ENCODE data around the gene ROS1.

The ROS1 gene

DNA sequence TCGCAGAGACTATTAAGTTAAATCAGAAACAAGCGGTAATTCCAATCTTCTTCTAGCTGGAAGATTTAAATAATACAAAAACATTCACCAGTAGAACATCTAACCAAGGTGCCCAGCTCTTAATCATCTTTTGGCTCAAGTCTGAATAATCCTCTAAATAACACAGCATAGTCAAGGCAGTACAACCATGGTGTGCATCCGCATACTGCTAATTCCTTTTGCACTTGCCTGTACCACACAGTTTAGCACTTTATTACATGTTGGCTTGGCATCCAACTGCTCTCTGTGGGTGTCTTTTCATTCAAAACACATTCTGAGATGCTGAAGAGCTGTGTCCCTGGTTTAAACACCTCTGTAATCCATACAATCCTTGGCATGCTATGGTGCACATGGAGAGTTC lies 118.1 kb downstream of the ROS1 start:
- no peak for DNase-seq

DNA sequence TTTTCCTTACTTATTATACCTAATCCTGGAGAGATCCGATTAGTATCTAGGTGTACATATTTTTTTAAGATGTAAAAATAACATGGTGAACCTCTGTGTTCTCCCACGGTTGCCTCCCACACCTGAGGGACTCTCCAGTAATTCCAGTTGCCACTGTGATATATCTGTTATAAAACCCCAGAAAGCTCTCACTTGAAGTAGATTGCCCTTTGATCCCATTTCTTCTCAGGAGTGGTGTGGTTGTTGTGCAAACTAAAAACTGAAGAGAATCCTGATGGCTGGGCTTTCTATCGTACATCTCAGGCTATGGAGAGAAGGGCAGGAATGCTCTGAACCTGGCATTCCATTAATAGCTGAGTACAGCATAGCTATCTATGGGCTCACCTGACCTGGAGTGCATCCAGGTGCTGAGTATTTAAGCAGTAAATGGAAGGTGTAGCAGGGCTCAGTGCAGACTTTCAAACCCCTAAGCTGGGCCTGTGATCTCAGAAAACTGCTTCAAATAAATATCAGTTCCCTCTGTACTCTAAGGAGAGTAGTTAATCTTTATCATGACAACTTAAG lies 119.4 kb downstream of the ROS1 start:
- no peak for DNase-seq

DNA sequence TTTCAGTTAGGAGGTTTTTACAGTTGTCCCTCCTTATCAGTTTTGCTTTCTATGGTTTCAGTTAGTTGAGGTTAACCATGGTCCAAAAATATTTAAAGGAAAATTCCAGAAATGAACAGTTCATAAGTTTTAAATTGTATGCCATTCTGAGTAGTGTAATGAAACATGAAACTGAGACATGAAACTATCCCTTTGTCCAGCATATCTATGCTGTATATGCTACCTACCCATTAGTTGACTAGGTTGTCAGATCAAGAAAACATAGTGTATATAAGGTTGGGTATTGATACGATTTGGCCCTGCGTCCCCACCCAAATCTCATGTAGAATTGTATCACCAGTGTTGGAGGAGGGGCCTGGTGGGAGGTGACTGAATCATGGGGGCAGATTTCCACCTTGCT lies 121.3 kb downstream of the ROS1 start:
- no peak for DNase-seq

DNA sequence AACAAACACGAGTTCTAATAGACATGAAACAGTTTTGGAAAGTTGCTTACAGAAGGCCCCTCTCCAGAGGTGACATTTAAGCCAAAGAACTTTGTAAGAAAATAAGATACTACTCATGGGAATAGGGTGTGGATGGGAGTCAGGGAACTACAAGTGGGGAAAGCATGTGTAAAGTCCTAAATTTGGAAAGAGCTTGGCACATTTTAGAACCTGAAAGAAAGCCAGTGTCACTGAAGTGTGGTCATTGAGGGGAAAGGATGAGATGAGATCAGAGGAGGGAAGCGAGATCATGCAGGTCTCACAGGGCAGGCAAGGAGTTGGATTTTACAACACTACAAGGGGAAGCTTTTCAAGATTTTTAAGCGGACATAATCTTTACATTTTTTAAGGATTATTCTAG lies 122.4 kb downstream of the ROS1 start:
- DNase-seq, result no peak

DNA sequence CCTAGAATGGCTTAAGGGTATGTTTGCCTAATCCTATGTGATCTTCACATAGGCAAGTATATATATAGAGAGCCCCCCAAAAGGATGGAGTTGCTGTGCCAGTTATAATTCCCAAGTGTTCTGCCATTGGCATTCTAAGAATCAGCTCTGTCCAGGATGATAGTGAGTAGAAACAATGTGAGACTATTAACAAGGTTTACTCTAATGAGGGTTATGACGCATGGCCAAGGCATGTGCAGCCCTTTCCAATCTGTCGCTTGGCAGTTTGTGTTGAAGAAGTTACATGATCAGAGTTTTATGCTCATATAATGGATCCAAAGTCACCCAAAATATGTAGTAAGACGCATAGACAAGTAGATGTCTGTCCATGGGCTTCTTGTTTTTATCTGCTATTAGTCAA lies 126.8 kb downstream of the ROS1 start:
- no peak for DNase-seq

DNA sequence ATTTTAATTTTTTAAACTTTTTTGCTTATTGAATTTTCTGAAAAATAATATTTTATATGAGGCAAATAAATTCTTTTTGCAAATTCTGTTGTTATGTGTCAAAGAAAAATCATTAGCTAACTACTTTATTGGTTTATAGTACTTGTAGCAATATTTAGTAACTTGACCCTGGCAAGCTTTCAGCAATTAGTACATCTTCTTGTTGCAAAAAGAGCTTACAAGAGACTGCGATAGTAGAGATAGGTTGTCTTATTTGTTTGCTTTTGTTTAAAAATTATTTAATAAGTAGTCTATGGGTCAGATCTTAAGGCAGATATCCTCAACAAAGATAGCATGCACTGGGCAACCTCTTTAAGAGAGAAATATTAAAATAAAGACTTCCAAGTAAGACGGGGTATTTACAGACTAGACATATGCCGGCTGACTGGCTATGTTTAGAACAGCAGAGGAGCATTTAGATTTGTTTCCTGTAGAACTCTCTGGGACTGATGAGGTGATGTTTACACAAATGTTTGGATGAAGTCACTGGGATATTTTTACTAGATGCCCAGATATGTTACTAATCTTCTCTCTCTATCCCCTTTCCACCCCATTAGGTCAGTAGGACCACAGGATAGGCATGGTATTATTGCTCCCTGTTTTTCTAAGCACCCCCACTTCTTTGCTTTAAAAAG lies 135.4 kb downstream of the ROS1 start:
- DNase-seq, result no peak

DNA sequence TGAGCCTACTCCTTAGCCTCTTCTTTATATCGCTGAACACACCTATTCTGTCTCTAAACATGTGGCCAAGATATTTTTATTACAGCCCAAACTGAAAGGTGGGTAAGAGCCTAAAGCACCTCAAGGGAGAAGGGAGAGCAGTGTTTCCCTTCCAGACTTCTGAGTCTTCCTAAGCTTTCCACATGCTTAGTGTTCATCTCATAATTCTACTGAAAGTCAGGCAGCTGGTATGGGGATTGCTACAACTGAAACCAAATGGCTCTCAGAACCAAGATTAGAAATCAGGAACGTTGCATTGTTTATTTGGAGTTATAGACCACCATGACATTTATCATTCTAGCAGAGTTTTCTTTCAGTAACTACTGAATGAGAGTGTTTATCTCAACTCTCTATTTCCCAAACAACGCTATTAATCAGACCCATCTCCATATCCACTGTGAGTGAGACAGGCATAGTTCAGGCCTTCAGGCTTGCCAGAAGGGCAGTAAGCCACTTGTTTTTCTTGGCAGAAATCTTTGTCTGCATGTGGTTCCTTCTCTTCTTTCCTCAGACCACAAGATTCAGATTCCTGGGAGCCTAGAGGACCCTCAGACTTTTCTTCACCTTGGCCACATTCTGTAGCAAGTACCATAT lies 137.5 kb downstream of the ROS1 start:
- DNase-seq, result no peak

DNA sequence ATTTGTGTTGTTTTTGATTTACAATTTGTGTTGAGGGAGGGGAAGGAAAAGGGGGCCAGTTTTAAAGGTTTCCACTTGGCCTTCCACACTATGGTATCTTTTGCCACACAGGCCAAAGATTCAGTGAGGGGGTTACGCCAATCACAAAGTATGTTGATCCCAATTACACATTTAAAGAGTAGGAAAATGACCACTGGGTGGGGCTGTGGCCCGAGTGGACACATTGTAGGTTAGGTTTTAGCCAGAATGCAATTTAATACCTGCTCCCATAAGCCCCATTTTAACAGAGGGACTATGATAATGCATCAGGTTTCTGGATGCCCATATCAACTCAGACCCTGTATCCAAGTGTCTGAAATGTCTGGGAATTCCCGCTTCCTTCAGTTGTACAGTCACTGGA lies 144.8 kb downstream of the ROS1 start:
- no peak for DNase-seq

DNA sequence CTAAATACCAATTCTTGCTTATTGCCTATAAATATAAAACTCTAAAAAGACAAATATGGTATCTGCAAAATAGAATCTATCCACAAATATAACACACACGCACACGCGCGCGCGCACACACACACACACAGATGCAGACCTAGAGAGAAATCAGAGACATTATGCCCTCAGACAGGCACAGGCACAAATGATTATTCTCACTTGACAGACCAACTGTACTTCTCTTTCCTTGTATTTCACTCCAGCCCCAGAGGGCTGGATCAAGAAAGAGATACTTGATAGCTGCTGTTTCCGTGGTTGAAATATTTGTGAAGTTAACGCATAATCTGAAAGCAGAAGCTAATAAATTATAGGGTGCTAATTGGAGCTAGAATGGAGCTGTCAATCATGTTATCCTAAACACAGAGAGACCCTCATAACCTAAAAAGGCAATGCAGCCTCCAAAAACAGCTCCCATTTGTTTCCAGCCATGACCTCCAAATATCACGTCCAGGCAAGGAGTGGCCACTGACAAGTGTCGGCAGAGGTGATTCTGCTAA lies 148.9 kb downstream of the ROS1 start:
- no peak for DNase-seq

DNA sequence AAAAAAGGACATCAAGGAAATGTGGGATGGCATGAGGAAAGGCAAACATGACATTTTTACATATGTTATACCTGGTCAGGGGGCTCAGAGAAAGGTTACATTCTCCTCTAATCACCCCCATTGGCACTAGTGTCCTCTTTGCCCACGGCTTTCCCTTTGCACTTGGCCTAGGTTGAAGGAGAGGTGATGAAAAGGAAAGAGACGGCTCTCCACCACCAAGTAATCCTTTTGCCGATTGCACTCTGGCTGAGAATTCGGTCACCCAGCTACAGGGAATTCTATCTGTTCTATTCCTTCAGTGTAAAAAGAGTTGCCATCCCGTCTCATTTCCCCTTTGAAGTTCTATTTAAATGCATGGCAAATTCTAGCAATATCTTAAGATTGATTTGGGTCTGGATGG lies 150.0 kb downstream of the ROS1 start:
- no peak for DNase-seq

DNA sequence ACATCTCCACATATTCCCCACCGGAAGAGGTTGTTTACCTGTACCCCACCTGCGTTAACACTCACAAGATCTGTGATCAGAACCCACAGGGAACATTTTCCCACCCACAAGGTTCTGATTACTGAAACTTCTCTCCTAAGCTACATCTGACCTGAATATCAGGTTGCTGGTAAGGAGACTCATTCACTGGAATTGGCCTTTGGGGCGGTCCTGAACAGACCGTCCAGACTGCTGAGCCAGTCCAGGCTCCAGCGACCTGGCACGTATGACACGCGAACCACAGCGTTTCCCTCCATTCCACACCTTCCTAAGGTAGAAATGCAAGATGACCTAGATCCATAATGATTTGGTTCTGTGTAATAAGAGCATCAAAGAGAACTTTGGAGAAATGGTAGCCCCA lies 150.5 kb downstream of the ROS1 start:
- no peak for DNase-seq

DNA sequence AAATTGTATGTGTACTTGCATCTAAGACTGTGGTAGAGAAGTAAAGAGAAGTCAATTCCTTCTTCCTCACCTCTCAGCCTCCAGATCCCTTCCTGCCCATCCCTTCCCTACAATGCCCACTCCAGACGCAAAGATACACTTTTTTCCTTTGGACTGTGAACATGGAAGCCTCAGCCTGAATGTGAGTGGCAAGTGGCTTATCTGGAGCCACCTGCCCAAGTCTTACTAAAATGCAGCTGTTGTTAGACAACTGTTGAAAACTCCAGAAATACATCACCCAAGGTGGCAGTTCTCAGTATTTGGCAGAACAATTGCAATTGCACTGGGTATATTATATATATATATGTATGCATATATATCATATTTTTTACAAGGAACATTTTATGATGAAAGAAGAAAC lies 152.9 kb downstream of the ROS1 start:
- no peak for DNase-seq

DNA sequence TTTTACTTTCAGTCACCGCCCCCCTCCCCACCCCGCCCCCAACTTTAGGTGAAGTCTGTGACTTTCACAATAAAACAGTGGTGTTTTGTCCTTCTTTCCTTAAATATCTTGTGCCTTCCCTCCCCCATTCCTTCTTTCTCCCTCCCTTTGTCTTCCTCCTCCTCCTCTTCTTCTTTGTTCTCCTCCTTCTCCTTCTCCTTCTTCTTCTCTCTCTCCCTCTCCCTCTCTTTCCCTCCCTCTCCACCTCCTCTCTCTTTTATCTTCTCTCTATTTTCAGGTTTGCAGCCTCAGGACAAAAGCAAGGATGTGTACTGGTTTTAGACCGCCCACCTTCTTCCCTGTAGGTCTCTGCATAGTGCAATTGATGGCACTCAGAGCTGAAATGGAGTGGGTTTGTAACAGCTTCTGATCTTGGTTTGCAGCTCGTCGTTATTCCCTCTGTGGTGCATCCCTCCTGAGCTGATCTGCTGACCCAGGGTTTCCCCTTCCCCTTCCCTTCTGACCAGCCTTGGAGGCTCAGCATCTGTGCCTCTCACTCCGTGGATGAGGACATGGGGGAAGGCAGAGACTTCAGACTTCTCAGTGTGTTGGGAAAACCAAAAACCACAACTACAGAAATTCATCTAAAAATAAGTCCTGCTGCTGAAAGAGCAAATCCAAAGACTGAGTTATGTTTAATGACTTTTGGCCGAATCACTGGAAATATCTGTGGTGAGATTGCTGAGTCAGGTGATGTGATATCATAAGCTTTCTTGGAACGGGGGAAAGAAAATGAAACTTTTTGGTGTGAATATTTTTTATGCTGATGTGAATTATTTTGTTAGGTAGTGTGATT lies 153.5 kb downstream of the ROS1 start:
- DNase-seq, result no peak

DNA sequence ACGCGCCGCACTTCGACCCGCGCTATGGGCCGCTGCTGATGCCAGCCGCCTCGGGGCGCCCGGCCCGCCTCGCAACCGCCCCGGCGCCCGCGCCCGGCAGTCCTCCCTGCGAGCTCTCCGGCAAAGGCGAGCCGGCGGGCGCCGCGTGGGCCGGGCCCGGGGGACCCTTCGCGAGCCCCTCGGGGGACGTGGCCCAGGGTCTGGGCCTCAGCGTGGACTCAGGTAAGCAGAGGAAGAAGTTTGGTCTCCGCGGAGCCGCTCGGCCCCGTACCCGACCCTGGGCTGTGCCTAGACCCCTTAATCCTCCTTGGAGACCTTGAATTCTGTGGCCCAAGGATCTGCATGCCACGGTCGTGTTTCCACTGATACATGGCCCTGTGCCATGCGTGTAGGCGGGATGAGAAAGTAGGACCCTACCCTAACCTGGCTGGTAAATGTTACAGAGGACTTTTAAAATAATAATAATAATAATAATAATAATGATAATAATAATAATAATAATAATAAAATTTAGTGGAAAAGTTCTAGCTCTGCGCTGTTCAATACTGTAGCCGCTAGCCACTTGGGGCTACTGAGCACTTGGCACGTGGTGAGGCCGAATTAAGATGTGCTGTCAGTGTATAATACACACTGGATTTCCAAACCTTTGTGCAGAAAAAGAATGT lies 154.8 kb downstream of the ROS1 start:
- no peak for DNase-seq

DNA sequence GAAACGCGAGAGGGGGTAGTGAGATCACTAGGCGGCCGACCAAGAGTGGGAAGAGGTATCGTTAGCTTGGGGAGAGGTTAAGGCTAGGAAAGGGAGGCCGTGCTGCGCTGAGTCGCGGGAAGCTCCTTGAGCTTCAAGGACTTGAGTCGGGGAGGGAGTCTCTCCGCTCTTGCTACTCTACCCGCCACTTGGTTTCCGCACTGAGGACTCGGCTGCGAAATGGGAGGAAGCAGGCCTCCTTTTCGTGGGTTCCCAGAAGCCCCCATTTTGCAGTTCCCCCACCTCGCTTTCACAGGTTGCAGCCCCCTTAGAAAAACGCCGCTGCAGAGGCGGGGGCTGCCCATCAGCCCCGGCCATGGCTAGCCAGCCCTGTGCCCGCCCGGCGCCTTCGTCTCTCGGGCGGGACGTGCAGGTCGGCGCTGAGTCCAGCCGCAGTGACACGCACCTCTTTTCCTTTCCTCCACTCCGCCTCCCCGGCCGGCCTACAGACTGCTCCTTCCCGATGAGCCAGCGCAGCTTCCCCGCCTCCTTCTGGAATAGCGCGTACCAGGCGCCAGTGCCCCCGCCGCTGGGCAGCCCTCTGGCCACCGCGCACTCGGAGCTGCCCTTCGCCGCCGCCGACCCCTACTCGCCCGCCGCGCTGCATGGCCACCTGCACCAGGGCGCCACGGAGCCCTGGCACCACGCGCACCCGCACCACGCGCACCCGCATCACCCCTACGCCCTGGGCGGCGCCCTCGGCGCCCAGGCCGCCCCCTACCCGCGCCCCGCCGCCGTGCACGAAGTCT lies 155.5 kb downstream of the ROS1 start:
- DNase-seq, result no peak

DNA sequence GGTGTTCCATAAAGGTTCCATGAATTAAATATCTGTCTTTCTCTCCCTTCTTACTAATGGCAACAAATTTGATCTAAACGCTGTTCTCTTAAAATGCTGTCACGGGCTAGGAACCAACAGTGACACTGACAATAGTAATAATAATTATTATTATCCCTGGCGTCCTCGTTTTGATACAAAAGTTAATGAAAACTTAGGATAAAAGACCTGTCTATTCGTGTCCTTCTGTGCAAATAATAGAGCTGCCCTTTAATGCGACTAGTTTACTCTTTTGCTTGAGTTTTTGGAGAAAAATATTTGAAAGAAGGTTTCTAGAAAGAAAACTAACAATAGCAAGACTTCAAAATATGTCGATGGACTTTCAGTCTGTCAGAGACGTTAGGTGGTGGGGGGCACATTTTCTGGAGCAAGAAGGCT lies 156.1 kb downstream of the ROS1 start:
- no peak for DNase-seq

DNA sequence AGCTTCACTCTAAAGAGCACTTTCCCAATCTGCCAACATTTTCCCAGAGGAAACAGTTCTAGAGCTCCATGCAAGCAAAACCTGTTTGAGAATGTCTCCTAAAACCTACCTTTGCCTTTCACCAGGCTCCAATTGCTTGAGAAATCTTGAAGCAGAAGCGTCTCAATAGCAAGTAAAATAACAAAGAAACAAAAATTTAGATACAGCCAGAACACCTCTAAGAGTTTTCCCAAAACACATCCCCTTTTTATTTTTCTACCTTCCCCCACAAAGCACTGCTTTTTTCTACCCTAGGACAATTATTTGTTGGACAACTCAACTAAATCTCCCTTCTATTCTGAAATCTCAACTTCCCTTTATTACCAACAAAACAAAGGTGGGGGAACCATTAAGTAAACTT lies 156.8 kb downstream of the ROS1 start:
- DNase-seq, result no peak

DNA sequence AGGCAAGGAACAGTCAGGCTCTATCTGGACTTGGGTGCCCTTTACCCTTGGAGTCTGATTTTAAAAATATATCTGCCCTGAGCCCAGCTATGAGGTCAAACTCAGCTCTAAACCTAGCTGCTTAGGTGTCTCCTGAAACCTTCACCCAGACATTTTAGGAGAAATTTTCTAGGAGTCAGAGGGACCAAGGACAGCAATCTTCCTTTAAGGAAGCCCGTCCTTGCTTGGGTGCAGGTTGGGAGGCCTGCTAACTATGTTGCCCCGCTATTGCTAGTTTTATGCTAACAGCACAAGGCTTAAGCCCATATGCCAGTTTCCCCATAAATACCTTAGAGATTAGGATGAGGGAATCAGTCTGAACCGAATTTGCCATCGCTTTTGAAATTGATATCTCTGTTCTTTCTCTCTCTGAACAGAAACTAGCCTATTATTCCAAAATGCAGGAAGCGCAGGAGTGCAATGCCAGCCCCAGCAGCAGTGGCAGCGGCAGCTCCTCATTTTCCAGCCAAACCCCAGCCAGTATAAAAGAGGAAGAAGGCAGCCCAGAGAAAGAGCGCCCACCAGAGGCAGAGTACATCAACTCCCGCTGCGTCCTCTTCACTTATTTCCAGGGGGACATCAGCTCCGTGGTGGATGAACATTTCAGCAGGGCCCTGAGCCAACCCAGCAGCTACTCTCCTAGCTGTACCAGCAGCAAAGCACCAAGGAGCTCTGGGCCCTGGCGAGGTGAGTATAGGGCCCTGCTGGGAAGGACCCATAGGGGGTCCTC lies 157.8 kb downstream of the ROS1 start:
- no peak for DNase-seq

DNA sequence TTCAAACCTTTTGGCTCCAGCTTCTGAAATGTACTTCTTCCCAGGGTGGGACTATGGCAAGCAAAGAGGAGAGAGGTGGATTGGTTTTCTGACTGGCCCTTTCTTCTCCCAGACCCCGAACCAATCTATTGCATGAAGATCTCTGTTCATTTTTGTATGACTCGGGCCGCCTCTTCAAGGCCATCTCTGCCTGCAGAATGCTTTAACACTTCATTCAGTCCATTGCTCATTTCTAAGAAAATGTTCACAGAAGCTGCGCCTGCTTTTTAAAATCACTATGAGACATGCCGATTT lies 158.7 kb downstream of the ROS1 start:
- DNase-seq, result no peak

DNA sequence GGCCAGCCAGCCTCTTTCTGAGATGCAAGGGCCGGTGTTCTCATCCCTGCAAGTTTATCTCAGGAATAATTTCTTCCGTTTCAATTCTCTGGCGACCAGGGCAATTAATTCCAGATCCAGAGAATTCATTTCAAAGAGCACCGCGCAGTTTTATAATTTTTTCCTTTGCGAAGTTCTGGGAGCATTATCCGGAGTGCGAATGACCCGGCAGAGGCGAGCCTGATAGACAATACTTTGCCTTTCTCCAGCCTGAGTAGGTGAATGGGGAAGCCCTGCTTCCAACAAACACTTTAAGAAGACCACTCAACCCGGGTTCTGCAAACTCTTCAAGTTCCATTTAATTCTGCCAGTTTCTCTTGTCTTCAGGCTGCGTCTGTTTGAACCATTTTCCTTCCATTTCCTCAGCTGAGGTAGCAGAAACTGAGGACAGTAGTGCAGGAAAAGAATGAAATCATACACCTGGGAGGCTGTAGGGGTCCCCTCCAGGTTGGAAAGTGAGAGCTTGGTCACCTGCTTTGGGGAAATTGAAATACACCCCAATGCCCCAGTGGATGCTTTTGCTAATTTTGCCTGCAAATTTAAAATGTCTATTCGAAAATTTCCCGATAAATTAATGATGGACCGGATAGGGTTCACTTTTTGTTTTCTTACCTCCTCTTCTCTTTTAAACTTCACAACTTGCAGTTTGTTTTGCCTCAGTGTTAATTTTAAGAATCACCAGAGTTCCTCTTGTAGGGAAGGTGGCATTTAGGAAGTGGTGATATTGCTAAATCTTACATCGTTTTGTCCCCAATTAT lies 159.3 kb downstream of the ROS1 start:
- DNase-seq, result no peak
